ENCODE results near the gene IFNL1. TPM values are rescaled to one million over a fixed set of nuclear protein-coding genes. Genes with fewer than 3 reads are reported as not detected.

Gene IFNL1
- total and polyA plus RNA-seq, 9 of the 15 experiments (the other 6 are each of a cell fraction or from before 2014, with no cell fraction given), result not detected

- Histone ChIP-seq H3K4me3 (no peak overlapping the region), H3K4me2 (ENCODE audit: insufficient read depth, low read length) (no peak overlapping the region), H3K27me3 (ENCODE audit: control insufficient read depth in 2 of 2, insufficient read depth in 2 of 2, low read length in 2 of 2) (no peaks in the 10 kb centered on the region), H4K20me1 (replicated peaks; ENCODE audit: control insufficient read depth, insufficient read depth, low read length) (no peaks in the 10 kb centered on the region), H3K9me1 (ENCODE audit: control insufficient read depth, insufficient read depth, low read length) (no peaks in the 10 kb centered on the region), H3K36me3 (ENCODE audit: control insufficient read depth, insufficient read depth, low read length) (no peaks in the 10 kb centered on the region), H3K27ac (ENCODE audit: extremely low read depth, low read depth, low read length) (no peak overlapping the region), H3K9me3 (replicated peaks; ENCODE audit: control insufficient read depth, insufficient read depth, low read depth, low read length) (no peaks in the 10 kb centered on the region), H3K4me1 (replicated peaks in 1 of 2; ENCODE audit: control insufficient read depth in 2 of 2, insufficient read depth in 2 of 2, low read length in 2 of 2) (peaks cover 0 to 3% of the 10 kb centered on the region in 2 experiments; a peak in 2 of 5 replicates), H3K9ac (ENCODE audit: insufficient read depth in 1 of 2, low read depth in 2 of 2, low read length in 2 of 2) (no peak overlapping the region), H2AFZ (ENCODE audit: low read depth, low read length) (peak overlapping the region; percentile 46; the same call in 1 of the 2 replicates), H3K79me2 (ENCODE audit: control insufficient read depth, insufficient read depth, low read length) (no peaks in the 10 kb centered on the region)
- ATAC-seq (peak; percentile 86), DNase-seq (ENCODE audit: extremely low read depth in 1 of 4, low spot score in 3 of 4) (peak in 3 of 4 experiments; percentile 77 to 82 (median 81)), FAIRE-seq (peak; percentile 61)
- POLR2A ChIA-PET, result interaction anchor here (0.9 to 1.1 kb wide), 4 partner anchors 14 to 288 kb away, joined by 3 read pairs; no protein-coding TSS in a partner anchor
- in situ Hi-C loops (cut with MboI) (loop anchor here (5.0 kb wide), 2 partner anchors 114 to 204 kb away; no protein-coding TSS in a partner anchor), intact Hi-C loops (cut with micrococcal nuclease) (no loop called here)
- WGBS (ENCODE audit: insufficient coverage, low coverage, missing lambda C conversion rate), result 53% methylated on average over 16 of the region's 16 CpGs
- BruUV-seq (replicated peaks), result no TSS peak
- CTCF ChIA-PET (ENCODE audit: low intra/inter-chr PET ratio), result interaction anchor here (4.3 kb wide), 1 partner anchor 205 kb away, joined by 34 read pairs; no protein-coding TSS in a partner anchor
- TF ChIP-seq MBD2 (IDR thresholded peaks at IDR 0.05; ENCODE audit: borderline replicate concordance, low read depth) (peak; percentile 88; the same call in 1 of the 2 replicates), C11orf30 (IDR thresholded peaks at IDR 0.05; ENCODE audit: low read depth) (peak; percentile 38; the same call in 1 of the 2 replicates), POLR3G (IDR thresholded peaks at IDR 0.05; ENCODE audit: extremely low read depth, insufficient read length, insufficient replicate concordance) (no peak), NEUROD1 (IDR thresholded peaks at IDR 0.05; ENCODE audit: borderline replicate concordance, low read depth, low read length, partially characterized antibody) (peak; percentile 57), ASH1L (IDR thresholded peaks at IDR 0.05; ENCODE audit: borderline replicate concordance, low read depth, partially characterized antibody) (peak; percentile 90), CHD2 (IDR thresholded peaks at IDR 0.05; ENCODE audit: low read depth, low read length) (0 out of 2 replicates have a peak, but pooled peaks have one; percentile 32), FOS (IDR thresholded peaks at IDR 0.05; ENCODE audit: extremely low read depth, insufficient read length) (peak; percentile 78), RBM17 (IDR thresholded peaks at IDR 0.05; ENCODE audit: borderline replicate concordance, low read depth, low read length) (no peak), KDM1A (IDR thresholded peaks at IDR 0.05) (peak in 1 of 2 experiments; percentile 39; a peak in 1 of 4 replicates), ZNF316 (IDR thresholded peaks at IDR 0.05) (peak; percentile 59), RBM25 (IDR thresholded peaks at IDR 0.05; ENCODE audit: low read depth, low read length, severe bottlenecking) (peak; percentile 77), NFYB (IDR thresholded peaks at IDR 0.05; ENCODE audit: extremely low read depth, insufficient read length) (peak; percentile 88), CC2D1A (IDR thresholded peaks at IDR 0.05) (0 out of 2 replicates have a peak, but pooled peaks have one; percentile 21), ZNF146 (CRISPR knock-in tag; IDR thresholded peaks at IDR 0.05; ENCODE audit: unreplicated experiment) (no peak)
- TF ChIP-seq, protein P1, sequence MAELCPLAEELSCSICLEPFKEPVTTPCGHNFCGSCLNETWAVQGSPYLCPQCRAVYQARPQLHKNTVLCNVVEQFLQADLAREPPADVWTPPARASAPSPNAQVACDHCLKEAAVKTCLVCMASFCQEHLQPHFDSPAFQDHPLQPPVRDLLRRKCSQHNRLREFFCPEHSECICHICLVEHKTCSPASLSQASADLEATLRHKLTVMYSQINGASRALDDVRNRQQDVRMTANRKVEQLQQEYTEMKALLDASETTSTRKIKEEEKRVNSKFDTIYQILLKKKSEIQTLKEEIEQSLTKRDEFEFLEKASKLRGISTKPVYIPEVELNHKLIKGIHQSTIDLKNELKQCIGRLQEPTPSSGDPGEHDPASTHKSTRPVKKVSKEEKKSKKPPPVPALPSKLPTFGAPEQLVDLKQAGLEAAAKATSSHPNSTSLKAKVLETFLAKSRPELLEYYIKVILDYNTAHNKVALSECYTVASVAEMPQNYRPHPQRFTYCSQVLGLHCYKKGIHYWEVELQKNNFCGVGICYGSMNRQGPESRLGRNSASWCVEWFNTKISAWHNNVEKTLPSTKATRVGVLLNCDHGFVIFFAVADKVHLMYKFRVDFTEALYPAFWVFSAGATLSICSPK (IDR thresholded peaks at IDR 0.05; ENCODE audit: borderline replicate concordance), result no peak
- TF ChIP-seq, protein P2, sequence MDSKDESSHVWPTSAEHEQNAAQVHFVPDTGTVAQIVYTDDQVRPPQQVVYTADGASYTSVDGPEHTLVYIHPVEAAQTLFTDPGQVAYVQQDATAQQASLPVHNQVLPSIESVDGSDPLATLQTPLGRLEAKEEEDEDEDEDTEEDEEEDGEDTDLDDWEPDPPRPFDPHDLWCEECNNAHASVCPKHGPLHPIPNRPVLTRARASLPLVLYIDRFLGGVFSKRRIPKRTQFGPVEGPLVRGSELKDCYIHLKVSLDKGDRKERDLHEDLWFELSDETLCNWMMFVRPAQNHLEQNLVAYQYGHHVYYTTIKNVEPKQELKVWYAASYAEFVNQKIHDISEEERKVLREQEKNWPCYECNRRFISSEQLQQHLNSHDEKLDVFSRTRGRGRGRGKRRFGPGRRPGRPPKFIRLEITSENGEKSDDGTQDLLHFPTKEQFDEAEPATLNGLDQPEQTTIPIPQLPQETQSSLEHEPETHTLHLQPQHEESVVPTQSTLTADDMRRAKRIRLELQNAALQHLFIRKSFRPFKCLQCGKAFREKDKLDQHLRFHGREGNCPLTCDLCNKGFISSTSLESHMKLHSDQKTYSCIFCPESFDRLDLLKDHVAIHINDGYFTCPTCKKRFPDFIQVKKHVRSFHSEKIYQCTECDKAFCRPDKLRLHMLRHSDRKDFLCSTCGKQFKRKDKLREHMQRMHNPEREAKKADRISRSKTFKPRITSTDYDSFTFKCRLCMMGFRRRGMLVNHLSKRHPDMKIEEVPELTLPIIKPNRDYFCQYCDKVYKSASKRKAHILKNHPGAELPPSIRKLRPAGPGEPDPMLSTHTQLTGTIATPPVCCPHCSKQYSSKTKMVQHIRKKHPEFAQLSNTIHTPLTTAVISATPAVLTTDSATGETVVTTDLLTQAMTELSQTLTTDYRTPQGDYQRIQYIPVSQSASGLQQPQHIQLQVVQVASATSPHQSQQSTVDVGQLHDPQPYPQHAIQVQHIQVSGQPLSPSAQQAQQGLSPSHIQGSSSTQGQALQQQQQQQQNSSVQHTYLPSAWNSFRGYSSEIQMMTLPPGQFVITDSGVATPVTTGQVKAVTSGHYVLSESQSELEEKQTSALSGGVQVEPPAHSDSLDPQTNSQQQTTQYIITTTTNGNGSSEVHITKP (IDR thresholded peaks at IDR 0.05; ENCODE audit: partially characterized antibody), result peak; percentile 56
Observed at GRCh38 chr19:39325778-39326665, 29.8 kb downstream of the IFNL1 start.
